ENCODE measurements around the gene CCDC149.

Gene CCDC149

DNA sequence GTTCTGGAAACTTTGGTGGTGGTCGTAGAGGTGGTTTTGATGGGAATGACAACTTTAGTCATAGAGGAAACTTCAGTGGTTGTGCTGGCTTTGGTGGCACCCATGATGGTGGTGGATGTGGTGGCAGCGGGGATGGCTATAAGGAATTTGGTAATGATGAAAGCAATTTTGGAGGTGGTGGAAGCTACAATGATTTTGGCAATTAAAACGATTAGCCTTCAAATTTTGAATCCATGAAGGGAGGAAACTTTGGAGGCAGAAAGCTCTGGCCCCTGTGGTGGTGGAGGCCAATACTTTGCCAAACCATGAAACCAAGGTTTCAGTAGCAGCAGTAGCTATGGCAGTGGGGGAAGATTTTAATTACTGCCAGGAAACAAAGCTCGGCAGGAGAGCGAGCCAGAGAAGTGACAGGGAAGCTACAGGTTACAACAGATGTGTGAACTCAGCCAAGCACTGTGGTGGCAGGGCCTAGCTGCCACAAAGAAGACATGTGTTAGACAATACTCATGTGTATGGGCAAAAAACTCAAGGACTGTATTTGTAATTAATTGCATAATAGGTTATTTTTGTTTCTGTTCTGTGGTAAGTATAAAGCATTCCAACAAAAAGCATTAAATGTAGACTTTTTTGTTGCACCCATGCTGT is 140.7 kb downstream of the CCDC149 start:
- DNase-seq: no peak

DNA sequence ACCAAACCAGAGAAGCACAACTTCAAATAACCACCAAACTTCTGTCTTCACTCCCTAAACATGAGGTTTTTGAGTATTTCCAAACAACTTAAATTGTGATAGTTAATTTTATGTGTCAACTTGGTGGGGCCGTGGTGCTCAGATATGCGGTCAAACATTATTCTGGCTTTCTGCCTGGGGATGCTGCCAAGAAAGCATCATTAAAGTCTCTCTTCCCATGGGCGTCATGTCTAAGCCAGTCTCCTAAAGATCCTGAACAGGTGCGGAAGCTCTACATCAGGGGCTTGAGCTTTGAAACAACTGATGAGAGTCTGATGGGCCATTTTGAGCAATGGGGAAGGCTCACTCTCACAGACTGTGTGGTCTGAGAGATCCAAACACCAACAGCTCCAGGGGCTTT is 141.6 kb downstream of the CCDC149 start:
- DNase-seq: no peak

DNA sequence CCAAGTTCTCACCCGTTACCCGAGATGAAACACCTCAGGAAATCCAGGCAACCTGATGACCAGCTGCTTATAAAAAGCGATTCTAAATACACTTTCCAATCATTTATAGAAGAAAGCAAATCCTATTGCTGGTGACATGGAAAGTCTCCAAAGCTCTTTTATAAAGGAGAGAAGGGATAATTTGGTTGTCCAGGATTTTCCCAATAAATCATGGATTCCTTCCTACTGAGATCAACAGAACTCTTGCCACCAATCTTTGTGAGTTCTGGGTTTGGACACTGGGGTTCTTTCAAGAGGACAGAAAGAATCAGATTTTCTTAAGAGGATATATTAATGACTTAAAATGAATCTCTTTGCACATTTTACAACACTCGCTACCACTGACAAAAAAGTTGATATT is 142.2 kb downstream of the CCDC149 start:
- no peak for DNase-seq

DNA sequence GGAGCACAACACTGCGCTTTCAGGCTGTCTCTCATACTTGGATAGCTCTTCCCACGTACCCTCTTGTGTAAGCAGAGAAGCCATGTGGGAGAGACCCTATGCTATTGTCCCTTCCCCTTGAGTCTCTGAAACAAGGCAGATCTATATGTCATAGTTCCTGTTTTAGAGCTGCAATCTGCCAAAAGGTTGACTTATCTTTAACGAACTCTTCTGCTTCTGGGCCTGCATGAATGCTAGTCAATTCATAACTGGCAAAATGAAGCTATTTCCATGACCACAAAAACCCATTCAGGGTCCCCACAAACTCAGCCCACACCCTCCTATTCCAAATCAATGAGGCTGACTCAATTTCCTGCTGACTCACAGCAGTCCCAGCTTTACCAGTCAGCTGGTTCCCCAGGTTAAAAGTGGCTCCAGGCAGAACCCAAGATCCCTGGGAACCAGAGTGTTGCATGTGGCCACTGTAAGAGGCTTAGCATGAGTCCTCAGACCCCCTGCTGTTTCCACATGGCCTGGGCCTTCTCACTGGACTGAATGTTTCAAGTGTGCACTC is 142.7 kb downstream of the CCDC149 start:
- DNase-seq: no peak

DNA sequence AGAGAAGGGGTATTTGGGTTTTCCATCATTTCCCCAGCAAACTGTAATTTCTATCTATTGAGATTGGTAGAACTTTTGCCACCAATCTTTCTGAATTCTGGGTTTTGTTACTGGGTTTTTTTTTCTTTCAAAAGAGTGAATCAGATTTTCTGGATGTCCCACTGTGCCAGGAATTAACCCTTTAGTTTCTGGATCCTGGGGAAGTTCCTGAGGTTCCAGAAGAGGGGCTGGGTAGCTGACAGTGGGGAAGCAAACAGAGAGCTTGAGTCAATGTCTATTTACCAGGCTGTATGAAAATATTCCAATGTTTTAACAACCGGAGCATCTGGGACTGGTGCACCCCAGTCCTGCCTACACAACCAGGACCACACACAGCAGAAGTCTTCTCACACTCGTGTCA is 143.3 kb downstream of the CCDC149 start:
- DNase-seq: no peak

DNA sequence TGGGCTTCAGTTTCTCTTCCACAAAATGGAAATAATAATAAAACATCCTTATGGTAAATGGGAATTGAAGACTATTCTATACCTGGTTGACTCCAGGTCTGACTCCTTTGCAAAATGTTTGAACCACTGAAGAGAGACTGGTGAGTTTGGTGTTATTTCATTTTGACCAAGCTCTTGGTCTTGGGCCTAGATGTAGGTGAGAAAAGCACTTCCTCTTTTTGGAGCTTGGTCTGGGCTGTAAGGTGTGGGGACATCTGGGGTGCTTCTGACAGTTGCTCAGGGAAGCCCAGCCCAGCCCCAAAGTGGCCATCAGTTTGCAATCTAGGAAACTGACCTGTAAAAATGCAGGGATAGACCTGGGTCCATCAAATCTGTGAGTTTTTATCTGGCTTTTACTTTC is 144.2 kb downstream of the CCDC149 start:
- DNase-seq: no peak

DNA sequence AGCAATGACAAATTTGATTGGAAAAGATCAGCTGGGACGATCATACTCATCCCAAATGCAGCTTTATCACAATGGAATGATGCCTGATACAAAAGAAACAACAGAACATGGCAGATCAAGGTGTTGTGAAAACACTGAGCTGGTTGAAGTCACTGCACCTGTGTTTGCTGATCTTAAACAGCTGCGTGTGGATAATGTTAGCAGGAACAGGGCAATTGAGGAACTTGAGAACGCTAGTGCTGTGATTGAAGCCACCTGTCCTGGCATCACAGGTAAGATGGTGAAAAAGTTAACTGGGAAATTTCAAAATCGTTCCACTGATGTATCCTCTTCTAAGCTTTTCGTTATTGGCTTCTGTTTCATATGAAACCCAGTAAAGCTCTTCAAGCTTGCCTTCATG is 144.8 kb downstream of the CCDC149 start:
- no peak for DNase-seq

DNA sequence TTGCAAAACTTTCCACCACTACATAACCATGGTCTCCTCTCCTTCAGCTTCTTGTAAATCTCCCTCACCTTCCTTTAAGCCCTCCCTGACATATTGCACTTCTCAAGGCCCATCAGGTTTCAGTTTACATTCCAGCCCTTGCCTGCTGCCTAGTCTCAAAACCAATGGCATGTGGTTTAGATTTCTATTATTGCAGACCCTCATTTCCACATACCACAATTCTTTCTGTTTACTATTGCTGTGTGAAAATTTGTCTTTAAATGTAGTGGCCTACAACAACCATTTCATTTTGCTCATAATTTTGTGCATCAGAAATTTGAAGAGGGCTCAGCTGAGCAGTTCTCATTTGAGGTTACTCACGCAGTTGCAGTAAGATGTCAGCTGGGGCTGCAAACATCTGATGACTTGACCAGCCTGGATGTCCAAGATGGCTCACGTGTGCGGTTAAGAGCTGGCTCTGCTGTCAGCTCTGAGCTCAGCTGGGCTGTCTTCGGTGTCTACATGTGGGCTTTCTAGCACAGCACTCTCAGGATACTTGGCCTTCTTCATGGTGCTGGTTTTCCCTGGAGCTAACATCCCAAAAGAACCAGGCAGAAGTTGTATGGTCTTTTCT is 147.4 kb downstream of the CCDC149 start:
- DNase-seq: no peak

DNA sequence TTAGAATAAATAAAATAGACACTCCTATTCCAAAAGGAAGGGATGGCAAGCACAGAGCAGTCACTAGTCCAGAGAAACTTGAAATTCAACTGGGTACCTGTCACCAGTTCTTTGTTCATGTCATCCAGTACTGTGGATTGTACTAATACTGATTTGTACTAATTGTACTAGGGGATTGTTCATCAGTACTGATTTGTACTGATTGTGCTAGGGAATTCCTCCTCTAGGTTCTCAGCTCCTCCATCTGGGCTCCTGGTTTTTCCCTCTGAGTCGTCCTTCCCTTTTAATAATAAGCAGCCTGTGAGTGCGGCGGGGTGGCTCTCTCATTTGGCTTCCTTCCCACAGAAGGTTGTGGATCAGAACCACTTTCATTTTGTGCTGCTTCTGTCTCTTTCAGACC is 148.5 kb downstream of the CCDC149 start:
- no peak for DNase-seq

DNA sequence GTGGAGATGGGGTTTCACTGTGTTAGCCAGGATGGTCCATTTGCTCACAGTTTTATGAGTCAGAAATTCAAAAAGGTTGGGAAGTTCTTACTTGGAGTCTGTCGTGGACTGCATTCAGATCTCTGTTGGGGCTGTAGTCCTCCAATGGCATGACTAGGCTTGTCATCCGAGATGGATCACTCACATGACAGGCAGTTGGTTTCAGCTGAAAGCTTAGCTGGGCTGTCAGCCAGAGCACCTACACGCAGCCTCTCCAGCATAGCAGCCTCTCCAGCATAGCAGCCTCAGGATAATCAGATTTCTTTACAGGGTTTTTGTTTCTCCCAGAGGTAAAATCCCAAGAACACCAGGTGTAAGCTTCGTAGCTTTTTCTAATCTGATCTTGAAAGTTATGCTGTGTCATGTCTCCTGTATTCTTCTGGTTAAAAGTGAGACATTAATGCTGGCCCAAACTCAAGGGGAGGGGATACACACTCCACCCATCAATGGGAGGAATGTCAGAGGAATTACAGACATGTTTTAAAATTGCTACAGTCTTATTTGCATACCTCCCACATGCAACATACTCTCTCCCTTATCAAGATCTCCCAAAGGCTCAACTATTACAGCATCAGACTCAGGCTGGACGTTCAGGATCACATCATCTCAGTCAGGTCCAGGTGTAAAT is 149.1 kb downstream of the CCDC149 start:
- no peak for DNase-seq
